NCI-H2081 treated with DMSO at 0.1 percent for 48 hours (cell line): Measurements from ENCODE around the gene OR52E5.

Experiments used
- DNase-seq: peaks from one replicate; lab custom pipeline; 2025; lab: John Stamatoyannopoulos, UW

The OR52E5 gene

DNA sequence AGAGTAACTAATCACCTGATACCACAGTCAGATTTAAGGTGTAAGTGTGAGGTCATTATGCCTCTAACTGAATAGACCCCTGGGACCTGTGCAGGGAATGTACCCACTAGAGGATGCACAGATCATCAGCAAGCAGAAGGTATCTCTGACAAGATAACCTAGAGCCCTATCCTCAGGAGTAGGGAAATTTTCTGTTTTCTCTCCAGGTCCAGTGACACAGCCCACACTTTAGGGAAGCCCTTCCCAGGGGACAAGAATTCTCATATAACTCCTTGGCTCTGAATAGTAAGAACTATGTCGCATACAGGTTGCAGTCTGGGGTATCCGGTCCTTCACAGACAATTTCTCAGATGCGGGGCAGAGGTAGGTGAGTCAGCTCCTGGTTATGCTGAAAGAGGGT is at the start of gene OR52E5:
TSS of gene OR52E5 (plus strand) at position 301 of the 400 bp plus-strand sequence. CDS start 7,569 bp downstream, outside the sequence.
- no peak for DNase-seq

- no peak for DNase-seq
Observed at GRCh38 chr11:5846701-5847100, 46.3 kb upstream of the OR52E5 start.

DNA sequence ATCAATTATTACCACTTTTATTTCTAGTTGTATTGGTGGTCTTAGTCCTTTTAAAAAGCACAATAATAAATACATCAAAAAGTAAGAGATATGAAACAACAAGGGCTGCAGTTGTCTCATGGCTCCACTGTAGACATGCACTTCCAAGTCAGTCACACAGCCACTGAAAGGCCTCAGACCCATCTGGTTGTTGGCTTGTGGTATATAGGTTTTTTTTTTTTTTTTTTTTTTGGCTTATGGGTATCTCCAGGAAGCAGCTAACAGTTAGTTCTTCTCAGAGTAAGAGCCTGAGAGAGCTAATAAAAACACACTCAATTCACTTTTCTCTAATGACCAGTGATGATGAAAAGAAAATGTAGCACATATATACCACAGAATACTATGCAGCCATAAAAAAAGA is 45.3 kb upstream of the OR52E5 start:
- no peak for DNase-seq

DNA sequence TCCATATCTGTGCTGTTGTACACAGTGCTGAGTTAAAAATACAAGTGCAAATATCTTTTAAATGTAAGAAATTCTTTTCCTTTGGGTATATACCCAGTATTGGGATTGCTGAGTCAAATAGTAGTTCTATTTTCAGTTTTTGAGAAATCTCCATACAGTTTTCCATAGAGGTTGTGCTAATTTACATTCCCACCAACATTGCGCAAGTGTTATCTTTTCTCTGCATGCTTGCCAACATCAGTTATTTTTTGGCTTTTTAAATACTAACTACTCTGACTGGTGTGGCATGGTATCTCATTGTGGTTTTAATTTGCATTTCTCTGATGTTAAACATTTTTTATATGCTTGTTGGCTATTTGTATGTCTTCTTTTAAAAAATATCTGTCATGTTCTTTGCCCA is 42.0 kb upstream of the OR52E5 start:
- DNase-seq = no peak

DNA sequence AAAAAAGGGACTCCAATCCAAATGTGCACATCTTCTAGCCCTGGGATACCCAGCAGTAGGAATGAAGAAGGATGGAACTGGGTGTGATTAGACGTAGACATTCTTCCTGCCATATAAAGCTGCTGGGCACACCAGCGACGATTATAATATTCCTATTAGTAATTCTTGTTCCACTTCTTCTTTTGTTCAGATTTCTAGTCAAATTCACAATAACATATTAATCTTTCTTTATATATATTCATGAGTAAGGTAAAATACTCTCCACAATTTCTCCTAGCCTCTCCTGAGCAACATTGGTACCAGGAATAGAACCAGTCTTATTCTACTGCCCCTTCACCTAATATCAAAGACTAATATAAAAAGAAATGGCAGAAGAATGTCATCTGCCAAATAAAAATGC is 35.4 kb upstream of the OR52E5 start, which contains the start of gene OR52E8:
TSS of gene OR52E8 (minus strand) at position 101 of the 400 bp plus-strand sequence. CDS start at position 101, 0 bp downstream.
- DNase-seq = no peak

DNA sequence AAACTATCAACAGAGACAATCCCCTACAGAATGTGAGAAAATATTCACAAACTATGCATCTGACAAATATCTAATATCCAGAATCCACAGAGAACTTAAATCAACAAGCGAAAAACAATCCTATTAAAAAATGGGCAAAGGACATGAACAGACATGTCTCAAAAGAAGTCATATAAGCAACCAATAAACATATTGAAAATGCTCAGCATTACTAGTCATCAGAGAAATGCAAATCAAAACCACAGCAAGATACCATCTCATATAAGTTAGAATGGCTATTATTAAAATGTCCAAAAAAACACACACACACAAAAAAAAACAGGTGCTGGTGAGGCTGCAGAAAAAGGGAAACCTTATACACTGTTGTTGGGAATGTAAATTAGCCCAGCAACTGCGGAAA is 27.2 kb upstream of the OR52E5 start:
- no peak for DNase-seq

DNA sequence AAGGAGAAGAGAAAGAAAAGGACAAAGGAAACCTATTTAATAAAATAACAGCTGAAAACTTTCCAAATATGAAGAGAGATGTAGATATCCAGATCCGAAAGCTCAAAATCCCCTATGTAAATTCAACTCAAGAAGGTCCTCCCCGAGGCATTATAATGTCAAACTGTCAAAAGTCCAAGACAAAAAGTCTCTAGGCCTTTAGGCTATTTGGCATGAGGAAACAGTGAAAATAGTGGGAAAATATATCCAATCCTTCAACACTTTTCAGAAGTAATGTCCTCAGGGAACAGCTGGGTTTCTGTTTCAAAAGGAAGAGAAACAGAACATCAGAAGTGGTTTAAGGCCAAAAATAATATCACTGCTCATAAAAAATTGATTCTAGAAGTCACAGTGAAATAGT is 14.4 kb upstream of the OR52E5 start:
- no peak for DNase-seq

GRCh38 chr11:5880329-5880728 is 12.7 kb upstream of the OR52E5 start, which contains the start of gene OR52E4:
Gene OR52E4, plus strand, starts transcription at chr11:5880629. Its CDS starts 3,664 bp downstream, at chr11:5884293.
- DNase-seq = no peak

- DNase-seq = no peak
Observed at GRCh38 chr11:5881756-5882155, 11.3 kb upstream of the OR52E5 start.

DNA sequence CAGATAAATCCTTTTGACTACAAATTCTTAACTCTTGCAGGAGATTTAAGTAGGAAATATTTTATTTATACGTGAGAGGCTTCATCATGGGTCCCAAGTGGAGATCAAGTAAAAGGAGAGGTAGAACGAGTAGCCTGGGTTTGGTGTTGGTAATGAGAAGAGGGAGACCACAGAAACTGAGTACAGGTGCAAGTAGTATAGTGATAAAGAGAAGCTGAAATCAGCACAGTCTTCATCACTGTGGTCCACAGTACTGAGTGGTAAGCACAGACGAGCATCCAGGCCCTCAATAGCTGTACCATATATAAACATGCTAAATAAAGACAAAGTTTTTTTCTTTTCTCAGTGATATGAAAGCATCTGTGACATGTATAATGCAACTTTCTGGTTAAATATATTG is 5.8 kb upstream of the OR52E5 start:
- DNase-seq = no peak

GRCh38 chr11:5887661-5888060 is 5.3 kb upstream of the OR52E5 start:
- DNase-seq = no peak

- no peak for DNase-seq
Observed at GRCh38 chr11:5891216-5891800, 1.7 kb upstream of the OR52E5 start.

- DNase-seq = no peak
Observed at GRCh38 chr11:5899534-5899933, 6.5 kb downstream of the OR52E5 start.

- DNase-seq = no peak
Observed at GRCh38 chr11:5910540-5910939, 17.5 kb downstream of the OR52E5 start.

DNA sequence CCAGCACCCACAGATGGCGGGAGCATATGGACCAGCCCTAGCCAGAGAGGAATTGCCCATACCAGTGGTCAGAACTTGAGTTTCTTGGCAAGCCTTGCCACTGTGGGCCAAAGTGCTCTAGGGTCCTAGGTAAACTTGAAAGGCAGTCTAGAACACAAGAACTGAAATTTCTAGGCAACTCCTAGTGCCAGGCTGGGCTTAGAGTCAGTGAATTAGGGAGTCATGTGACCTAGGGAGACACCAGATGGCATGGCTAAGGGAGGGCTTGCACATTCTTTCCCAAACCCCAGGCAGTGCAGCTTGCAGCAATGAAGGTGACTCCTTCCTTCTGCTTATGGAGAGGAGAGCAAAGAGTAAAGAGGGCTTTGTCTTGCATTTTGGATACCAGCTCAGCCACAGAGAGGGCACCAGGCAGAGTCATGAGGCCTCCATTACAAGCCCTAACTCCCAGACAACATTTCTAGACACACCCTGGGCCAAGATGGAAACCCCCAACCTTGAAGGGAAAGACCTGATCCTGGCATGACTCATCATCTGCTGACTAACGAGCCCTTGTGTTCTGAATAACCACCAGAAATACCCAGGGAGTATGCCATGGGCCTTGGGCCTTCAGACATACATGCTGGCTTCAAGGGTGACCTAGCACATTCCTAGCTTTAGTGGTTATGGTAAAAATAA is 29.9 kb downstream of the OR52E5 start:
- DNase-seq = no peak

GRCh38 chr11:5923427-5923776 is 30.4 kb downstream of the OR52E5 start:
- DNase-seq = no peak

DNA sequence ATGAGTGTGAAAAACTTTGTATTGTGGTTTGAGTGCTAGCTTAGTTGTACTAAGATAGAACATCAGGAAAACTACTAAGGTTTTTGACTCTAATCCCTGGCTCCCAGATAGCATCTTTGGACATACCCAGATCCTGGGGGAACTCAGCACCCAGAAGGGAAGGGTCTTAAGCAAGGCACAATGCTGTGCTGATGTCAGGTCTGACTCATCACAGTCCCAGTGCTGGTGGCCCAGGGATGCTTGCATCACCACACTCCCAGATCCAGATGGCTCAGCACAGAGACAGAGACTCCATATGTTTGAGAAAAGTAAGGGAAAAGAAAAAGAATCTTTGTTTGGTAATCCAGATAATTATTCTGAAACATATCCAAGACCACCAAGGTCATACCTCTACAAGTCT is 30.8 kb downstream of the OR52E5 start:
- DNase-seq = no peak

DNA sequence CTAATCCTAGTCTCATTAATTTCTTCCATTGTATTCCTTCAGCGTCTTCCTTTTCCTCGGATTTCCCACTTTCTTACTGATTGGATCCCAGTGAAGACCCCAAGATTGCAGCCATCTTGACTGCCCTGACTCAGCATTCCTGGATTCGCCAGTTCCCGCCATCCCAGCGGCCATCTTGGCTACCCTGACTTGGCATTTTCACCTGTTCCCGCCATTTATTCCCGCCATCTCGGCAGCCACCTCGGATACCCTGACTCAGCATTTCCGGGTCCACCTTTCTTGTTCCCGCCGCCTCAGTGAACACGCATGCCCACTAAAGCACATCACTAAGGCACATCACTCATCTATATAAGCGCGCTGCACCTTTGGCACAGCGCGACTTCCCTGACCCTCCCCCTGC is 35.3 kb downstream of the OR52E5 start:
- DNase-seq = no peak

DNA sequence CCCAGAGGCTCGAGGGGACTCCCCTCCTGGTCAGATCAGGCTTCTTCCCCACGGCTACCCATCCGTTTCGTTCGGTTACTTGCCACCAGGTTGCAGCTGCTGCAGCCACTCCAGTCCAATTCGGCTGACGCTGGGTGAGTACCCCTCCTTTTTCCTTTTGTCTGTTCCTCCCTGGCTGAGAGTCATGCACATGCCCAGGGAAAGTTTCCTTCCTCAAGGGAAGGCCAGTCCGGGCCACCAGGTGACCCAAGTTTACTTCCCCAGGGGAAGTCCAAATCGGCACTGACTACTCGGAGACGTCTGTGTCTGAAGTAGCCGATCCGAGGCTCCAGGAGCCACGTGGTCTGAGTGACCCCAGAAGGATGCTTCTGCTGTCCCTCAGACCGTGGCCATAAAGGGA is 35.8 kb downstream of the OR52E5 start:
- DNase-seq = no peak

GRCh38 chr11:5929571-5930368 is 36.8 kb downstream of the OR52E5 start:
- DNase-seq = no peak

GRCh38 chr11:5930614-5931013 is 37.6 kb downstream of the OR52E5 start:
- DNase-seq = no peak

DNA sequence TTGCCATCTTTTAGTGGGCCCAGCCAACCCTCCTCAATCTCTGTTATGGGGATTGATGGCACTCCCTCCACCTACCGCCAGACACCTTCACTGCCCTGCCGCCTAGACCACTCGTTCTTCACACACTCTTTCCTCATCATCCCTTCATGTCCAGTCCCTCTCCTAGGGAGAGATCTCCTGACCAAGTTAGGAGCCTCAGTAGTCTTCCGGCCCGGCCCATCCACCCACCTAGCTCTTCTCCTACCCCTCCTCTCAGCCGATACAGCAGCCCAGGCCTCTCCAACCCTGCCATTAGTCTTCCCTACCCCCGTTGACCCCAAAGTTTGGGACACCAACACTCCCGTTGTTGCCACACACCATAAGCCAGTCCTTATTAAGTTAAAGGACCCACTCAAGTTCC is 38.1 kb downstream of the OR52E5 start:
- DNase-seq = no peak

DNA sequence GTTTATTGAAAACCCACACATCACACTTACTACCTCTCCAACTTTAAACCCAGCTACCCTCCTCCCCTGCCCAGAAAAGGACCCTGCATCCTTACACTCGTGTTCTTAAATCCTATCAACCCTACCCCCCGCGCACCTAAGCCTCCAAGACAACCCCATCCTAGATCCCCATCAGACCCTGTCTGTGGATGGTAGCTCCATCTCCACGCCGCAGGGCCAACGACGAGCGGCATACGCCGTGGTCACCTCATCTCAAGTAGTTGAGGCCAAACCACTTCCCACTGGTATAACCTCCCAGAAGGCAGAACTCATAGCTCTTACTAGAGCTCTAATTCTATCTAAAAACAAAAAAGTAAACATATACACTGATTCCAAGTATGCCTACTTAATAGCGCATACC is 39.7 kb downstream of the OR52E5 start:
- DNase-seq = no peak
